ENCODE results near the gene CD200R1L.

The CD200R1L gene

GRCh38 chr3:112786881-112787579 lies 59.6 kb downstream of the CD200R1L start:
- no peak for TF ChIP-seq CTCF (IDR thresholded peaks at IDR 0.05; ENCODE audit: borderline replicate concordance, control extremely low read depth, extremely low read depth, insufficient read depth, missing control alignments)
- in situ Hi-C loops (cut with MboI; ENCODE audit: low sequenced_read_pairs, unreplicated experiment): no loop called here
- DNase-seq (ENCODE audit: low spot score): no peak

GRCh38 chr3:112786002-112786590 lies 60.6 kb downstream of the CD200R1L start:
- TF ChIP-seq CTCF (IDR thresholded peaks at IDR 0.05; ENCODE audit: borderline replicate concordance, control extremely low read depth, extremely low read depth, insufficient read depth, missing control alignments): no peak
- DNase-seq (ENCODE audit: low spot score): no peak
- in situ Hi-C loops (cut with MboI; ENCODE audit: low sequenced_read_pairs, unreplicated experiment): no loop called here

GRCh38 chr3:112785321-112786001 lies 61.2 kb downstream of the CD200R1L start:
- no peak for TF ChIP-seq CTCF (IDR thresholded peaks at IDR 0.05; ENCODE audit: borderline replicate concordance, control extremely low read depth, extremely low read depth, insufficient read depth, missing control alignments)
- no peak for DNase-seq (ENCODE audit: low spot score)
- in situ Hi-C loops (cut with MboI; ENCODE audit: low sequenced_read_pairs, unreplicated experiment): no loop called here

- DNase-seq (ENCODE audit: low spot score): no peak
- no peak for TF ChIP-seq CTCF (IDR thresholded peaks at IDR 0.05; ENCODE audit: borderline replicate concordance, control extremely low read depth, extremely low read depth, insufficient read depth, missing control alignments)
- in situ Hi-C loops (cut with MboI; ENCODE audit: low sequenced_read_pairs, unreplicated experiment): no loop called here
These were observed 64.2 kb downstream of the CD200R1L start for GRCh38 chr3:112782491-112782890.

GRCh38 chr3:112781599-112781998 lies 65.1 kb downstream of the CD200R1L start:
- no peak for TF ChIP-seq CTCF (IDR thresholded peaks at IDR 0.05; ENCODE audit: borderline replicate concordance, control extremely low read depth, extremely low read depth, insufficient read depth, missing control alignments)
- no peak for DNase-seq (ENCODE audit: low spot score)
- in situ Hi-C loops (cut with MboI; ENCODE audit: low sequenced_read_pairs, unreplicated experiment): no loop called here

GRCh38 chr3:112779558-112780480 lies 66.8 kb downstream of the CD200R1L start:
- in situ Hi-C loops (cut with MboI; ENCODE audit: low sequenced_read_pairs, unreplicated experiment): no loop called here
- DNase-seq (ENCODE audit: low spot score): no peak

More at GRCh38 chr3:112779558-112780480, 66.8 kb downstream of the CD200R1L start:
- no peak for TF ChIP-seq CTCF (IDR thresholded peaks at IDR 0.05; ENCODE audit: borderline replicate concordance, control extremely low read depth, extremely low read depth, insufficient read depth, missing control alignments)

All from GM13976 (cell line).